ENCODE results near the gene UPK2.

DNA sequence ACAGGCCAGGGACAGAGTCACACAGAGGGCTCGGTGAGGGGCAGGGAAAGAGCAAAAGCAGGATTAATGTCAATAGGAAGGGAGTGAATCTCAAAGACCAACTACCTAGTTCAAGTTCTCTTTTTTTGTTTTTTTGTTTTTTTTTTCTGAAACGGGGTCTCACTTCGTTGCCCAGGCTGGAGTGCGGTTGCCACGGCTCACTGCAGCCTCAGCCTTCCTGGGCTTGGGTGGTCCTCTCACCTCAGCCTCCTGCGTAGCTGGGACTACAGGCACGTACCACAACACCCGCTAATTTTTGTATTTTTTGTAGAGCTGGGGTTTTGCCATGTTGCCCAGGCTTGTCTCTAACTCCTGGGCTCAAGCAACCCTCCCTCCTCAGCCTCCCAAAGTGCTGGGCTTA, 20.7 kb upstream of the UPK2 start:
- no peak for TF ChIP-seq POLR2AphosphoS5 (IDR thresholded peaks at IDR 0.05; ENCODE audit: low read depth, low read length)
- TF ChIP-seq POLR2A (IDR thresholded peaks at IDR 0.05; ENCODE audit: insufficient read depth in 1 of 2, low read depth in 2 of 2, low read length in 2 of 2) = no peak
- TF ChIP-seq FOXA1 (IDR thresholded peaks at IDR 0.05) = no peak
- TF ChIP-seq FOXA1 (CRISPR knock-in tag; IDR thresholded peaks at IDR 0.05) = no peak
- TF ChIP-seq, protein P1, sequence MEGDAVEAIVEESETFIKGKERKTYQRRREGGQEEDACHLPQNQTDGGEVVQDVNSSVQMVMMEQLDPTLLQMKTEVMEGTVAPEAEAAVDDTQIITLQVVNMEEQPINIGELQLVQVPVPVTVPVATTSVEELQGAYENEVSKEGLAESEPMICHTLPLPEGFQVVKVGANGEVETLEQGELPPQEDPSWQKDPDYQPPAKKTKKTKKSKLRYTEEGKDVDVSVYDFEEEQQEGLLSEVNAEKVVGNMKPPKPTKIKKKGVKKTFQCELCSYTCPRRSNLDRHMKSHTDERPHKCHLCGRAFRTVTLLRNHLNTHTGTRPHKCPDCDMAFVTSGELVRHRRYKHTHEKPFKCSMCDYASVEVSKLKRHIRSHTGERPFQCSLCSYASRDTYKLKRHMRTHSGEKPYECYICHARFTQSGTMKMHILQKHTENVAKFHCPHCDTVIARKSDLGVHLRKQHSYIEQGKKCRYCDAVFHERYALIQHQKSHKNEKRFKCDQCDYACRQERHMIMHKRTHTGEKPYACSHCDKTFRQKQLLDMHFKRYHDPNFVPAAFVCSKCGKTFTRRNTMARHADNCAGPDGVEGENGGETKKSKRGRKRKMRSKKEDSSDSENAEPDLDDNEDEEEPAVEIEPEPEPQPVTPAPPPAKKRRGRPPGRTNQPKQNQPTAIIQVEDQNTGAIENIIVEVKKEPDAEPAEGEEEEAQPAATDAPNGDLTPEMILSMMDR (CRISPR knock-in tag; IDR thresholded peaks at IDR 0.05) = no peak
- no peak for TF ChIP-seq CEBPB (IDR thresholded peaks at IDR 0.05; ENCODE audit: borderline replicate concordance, low read depth, low read length)
- TF ChIP-seq, protein P2, sequence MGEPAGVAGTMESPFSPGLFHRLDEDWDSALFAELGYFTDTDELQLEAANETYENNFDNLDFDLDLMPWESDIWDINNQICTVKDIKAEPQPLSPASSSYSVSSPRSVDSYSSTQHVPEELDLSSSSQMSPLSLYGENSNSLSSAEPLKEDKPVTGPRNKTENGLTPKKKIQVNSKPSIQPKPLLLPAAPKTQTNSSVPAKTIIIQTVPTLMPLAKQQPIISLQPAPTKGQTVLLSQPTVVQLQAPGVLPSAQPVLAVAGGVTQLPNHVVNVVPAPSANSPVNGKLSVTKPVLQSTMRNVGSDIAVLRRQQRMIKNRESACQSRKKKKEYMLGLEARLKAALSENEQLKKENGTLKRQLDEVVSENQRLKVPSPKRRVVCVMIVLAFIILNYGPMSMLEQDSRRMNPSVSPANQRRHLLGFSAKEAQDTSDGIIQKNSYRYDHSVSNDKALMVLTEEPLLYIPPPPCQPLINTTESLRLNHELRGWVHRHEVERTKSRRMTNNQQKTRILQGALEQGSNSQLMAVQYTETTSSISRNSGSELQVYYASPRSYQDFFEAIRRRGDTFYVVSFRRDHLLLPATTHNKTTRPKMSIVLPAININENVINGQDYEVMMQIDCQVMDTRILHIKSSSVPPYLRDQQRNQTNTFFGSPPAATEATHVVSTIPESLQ (CRISPR knock-in tag; conservative IDR thresholded peaks at IDR 0.05) = no peak
- no peak for TF ChIP-seq GTF3A (CRISPR knock-in tag; conservative IDR thresholded peaks at IDR 0.05)

All from HepG2 (cell line).